Measurements from ENCODE around the gene TLE1.

The TLE1 gene

DNA sequence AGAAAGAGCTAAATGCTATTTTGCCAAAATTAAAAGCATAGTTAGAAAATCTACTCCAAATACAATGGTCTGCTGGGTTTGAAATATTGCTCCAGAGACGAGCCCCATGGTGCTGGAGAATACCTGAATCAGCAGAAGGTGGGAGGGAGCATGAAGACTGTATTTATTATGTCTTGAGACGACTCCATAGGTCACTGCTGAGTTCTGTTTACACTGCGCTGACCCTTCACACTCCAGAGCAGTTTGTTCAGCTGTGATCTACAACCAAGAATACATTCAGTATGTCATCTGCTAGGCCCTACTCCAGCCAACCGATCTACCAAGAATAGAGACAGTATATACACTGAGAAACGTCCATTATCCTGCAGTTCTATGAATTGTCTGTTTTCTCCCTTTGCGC, 150.5 kb downstream of the TLE1 start:
- DNase-seq: no peak

DNA sequence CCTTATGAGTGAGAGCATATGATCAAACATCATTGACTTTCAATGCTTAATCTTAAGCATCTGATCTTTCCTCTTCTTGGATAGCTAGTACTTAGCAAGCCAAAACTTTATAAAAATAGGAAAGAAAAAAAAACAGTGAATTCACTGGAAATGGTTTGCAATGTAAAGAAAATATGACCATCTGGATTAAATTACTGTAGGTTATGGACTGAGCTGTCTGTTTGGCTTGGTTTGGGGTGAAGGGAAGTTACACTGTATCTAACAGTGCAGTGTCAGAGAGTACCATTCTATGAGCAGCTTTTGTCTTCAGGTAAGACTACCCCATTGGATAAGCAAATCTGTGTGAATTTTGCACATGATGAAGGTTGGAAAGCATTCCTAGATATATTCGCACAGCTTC, 151.4 kb downstream of the TLE1 start:
- DNase-seq: no peak

DNA sequence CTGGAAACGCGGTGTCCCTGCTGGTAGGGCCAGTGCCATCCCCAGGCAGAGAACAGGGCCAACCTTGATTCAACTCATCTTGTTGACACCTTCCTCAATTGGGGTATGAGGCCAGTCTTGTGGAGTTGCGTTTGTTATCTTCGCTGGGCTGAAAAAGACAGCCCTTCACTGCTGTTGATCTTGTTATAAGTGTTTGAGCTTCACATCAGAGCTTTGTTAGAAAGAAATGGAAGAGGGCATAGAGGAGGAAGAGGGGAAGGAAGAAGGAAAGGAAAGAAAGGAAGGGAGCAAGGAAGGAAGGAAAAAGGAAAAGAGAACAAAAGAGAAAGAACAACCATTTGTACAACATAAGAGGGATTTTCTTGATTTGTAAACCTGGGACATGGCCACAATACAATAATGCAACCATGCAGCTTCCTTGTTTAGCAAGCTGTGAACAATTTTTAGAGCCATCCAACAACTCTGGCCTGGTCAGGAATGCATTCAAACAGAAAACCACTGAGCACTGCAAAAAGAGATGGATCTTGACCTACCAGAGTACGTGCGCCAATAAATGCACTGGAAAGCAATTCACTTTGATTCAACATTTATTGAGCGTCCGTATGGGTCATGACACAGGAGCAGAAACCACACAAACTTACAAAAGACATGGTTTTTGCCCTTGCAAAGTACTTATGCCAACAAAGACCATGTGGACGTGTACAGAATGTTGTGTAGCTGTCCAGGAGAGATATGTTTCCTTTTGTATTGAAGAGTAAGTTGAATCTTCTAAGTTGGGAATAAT, 152.9 kb downstream of the TLE1 start:
- no peak for DNase-seq

DNA sequence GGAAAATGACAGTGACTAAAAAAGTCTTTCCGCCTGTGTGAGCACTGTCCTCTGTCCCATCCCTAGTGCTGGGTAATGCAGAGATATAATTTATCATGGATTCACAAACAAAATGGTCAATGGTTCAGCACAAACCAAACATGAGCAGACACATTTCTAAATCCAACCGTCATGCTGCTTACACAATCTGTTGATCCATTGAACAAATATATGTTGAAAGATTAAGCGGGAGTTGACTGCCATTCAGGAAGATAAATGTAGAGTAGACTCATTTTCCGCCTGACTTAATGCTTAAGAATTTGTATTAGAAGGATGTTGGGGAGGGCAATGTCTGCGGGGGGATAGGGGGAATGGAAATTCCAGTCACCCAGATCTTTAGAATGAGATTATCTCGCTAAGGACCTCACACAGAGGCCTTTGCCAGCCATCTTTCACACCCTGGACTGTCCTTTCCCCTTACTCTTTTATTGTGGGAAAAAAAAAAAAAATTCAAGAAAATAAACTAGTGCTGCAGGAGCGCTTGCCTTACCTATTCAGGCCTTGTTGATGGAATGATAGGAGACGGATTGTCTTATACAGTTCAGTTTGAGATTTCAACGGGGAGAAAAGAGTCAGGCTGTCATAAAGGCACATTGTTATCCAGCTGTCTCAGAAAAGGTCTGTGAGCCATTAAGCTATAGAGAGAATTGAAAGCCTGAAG, 153.7 kb downstream of the TLE1 start:
- no peak for DNase-seq

DNA sequence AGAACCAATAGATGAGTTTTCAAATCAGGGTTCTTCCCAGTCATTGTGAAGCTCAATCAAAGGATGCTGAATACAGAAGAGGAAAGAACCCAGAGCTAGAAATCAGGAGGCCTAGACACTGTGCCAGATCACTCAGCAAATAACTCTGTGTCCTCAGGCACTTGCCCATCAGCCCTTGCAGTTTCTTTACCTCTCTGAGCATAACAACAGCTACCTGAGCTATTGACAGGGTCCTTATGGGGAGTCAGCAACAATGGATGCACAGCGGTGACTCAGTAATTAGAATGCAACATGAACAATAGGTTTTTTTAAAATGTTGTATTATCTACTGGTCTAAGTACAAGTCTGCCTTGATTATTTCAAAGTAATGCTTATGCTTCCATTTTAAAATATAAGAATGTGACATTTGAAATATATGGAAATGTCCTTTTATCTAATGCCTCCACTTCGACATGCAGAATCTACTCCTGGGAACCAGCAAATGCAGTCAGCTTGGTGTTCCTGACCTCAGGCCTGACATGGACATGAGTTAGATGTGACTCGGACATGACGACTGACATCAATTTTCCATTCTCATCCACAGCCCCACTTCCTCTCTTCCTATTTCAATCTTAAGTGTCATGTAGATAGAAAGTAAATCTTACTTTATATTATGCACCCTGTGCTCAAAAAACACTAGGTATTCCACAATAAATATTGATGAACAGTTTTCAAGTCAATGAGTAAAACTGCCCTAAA, 155.0 kb downstream of the TLE1 start:
- DNase-seq: no peak

Data from CD4-positive, alpha-beta T cell treated with Interleukin-17A for 1 hour (primary cell).